Prostate gland (tissue), 2 donors: ENCODE measurements around the gene PRG3.

Experiments used
- POLR2A ChIP-seq: fragments of 450-650 bp; IDR thresholded peaks from one replicate; pipeline ENCODE4 v1.6.1; 2016; ENCODE audit warnings: antibody characterized with exemption, mild to moderate bottlenecking
- TF ChIP-seq, protein P1 (sequence below), 4 experiments: fragments of 200-600 bp in 2 of 4; fragments of 450-650 bp in 2 of 4; sonication (generic) in 2 of 4; IDR thresholded peaks; 1 replicate in 3 of 4; 2 replicates in 1 of 4; pipeline ENCODE4 v1.5.1; 2016 to 2019; ENCODE audit warnings: antibody characterized with exemption in 4 of 4, mild to moderate bottlenecking in 2 of 4, moderate library complexity in 2 of 4

GRCh38 chr11:57363131-57364080 lies 17.5 kb downstream of the PRG3 start:
- TF ChIP-seq, protein P1, sequence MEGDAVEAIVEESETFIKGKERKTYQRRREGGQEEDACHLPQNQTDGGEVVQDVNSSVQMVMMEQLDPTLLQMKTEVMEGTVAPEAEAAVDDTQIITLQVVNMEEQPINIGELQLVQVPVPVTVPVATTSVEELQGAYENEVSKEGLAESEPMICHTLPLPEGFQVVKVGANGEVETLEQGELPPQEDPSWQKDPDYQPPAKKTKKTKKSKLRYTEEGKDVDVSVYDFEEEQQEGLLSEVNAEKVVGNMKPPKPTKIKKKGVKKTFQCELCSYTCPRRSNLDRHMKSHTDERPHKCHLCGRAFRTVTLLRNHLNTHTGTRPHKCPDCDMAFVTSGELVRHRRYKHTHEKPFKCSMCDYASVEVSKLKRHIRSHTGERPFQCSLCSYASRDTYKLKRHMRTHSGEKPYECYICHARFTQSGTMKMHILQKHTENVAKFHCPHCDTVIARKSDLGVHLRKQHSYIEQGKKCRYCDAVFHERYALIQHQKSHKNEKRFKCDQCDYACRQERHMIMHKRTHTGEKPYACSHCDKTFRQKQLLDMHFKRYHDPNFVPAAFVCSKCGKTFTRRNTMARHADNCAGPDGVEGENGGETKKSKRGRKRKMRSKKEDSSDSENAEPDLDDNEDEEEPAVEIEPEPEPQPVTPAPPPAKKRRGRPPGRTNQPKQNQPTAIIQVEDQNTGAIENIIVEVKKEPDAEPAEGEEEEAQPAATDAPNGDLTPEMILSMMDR (IDR thresholded peaks at IDR 0.05), result no peak
- TF ChIP-seq POLR2A, result no peak
